Parathyroid adenoma (tissue), 2 donors: Measurements from ENCODE around the gene NCKAP1.

Experiments
- H2AFZ ChIP-seq: fragments of 300-600 bp; sonication (generic); one replicate; pipeline ENCODE4 v1.7.0; 2017; ENCODE audit warnings: antibody characterized with exemption, mild to moderate bottlenecking
- H3K27ac ChIP-seq: fragments of 300-600 bp; sonication (generic); one replicate; pipeline ENCODE4 v1.7.0; 2017
- H3K27me3 ChIP-seq: fragments of 300-600 bp; sonication (generic); one replicate; pipeline ENCODE4 v1.7.0; 2017; ENCODE audit warnings: low read length; ENCODE audit not compliant: control insufficient read depth, insufficient read depth
- H3K36me3 ChIP-seq: fragments of 300-600 bp; sonication (generic); one replicate; pipeline ENCODE4 v1.7.0; 2017; ENCODE audit warnings: low read length; ENCODE audit not compliant: control insufficient read depth, insufficient read depth
- H3K4me1 ChIP-seq: fragments of 300-600 bp; sonication (generic); one replicate; pipeline ENCODE4 v1.7.0; 2017; ENCODE audit warnings: control low read depth
- H3K4me2 ChIP-seq: fragments of 300-600 bp; sonication (generic); one replicate; pipeline ENCODE4 v1.7.0; 2017; ENCODE audit warnings: low read length
- H3K4me3 ChIP-seq: fragments of 300-600 bp; sonication (generic); one replicate; pipeline ENCODE4 v1.7.0; 2017; ENCODE audit warnings: low read depth, low read length
- H3K79me2 ChIP-seq: fragments of 300-600 bp; sonication (generic); one replicate; pipeline ENCODE4 v1.7.0; 2017; ENCODE audit warnings: control low read depth
- H3K9ac ChIP-seq: fragments of 300-600 bp; sonication (generic); one replicate; pipeline ENCODE4 v1.7.0; 2017; ENCODE audit warnings: mild to moderate bottlenecking
- H3K9me3 ChIP-seq: fragments of 300-600 bp; sonication (generic); one replicate; pipeline ENCODE4 v1.7.0; 2017; ENCODE audit warnings: low read length; ENCODE audit not compliant: control insufficient read depth
- CTCF ChIP-seq: fragments of 300-600 bp; sonication (generic); IDR thresholded peaks from one replicate; pipeline ENCODE4 v1.7.0; 2017; ENCODE audit warnings: antibody characterized with exemption, mild to moderate bottlenecking
- donor health status: primary hyperparathyroidism.

NCKAP1 gene

GRCh38 chr2:182929972-182930371 lies 108.3 kb downstream of the NCKAP1 start:
- TF ChIP-seq CTCF, result no peak
- H3K9me3 ChIP-seq, result no peaks in the 10 kb centered on the region
- H3K4me2 ChIP-seq, result no peak overlapping the region
- no peaks in the 10 kb centered on the region for H3K79me2 ChIP-seq
- no peak overlapping the region for H3K4me3 ChIP-seq
- no peaks in the 10 kb centered on the region for H3K4me1 ChIP-seq
- no peak overlapping the region for H2AFZ ChIP-seq
- H3K9ac ChIP-seq, result no peak overlapping the region
- H3K27ac ChIP-seq, result no peak overlapping the region
- no peaks in the 10 kb centered on the region for H3K36me3 ChIP-seq
- H3K27me3 ChIP-seq, result no peaks in the 10 kb centered on the region

GRCh38 chr2:182924306-182924705 lies 114.0 kb downstream of the NCKAP1 start:
- Histone ChIP-seq H3K4me1 (no peaks in the 10 kb centered on the region), H2AFZ (no peak overlapping the region), H3K4me3 (no peak overlapping the region), H3K79me2 (no peaks in the 10 kb centered on the region), H3K9ac (no peak overlapping the region), H3K27ac (no peak overlapping the region), H3K9me3 (no peaks in the 10 kb centered on the region), H3K4me2 (no peak overlapping the region), H3K27me3 (no peaks in the 10 kb centered on the region), H3K36me3 (no peaks in the 10 kb centered on the region)
- TF ChIP-seq CTCF, result no peak

- TF ChIP-seq CTCF, result no peak
- Histone ChIP-seq H3K79me2 (no peaks in the 10 kb centered on the region), H3K27me3 (no peaks in the 10 kb centered on the region), H3K9ac (no peak overlapping the region), H3K4me2 (no peak overlapping the region), H3K4me3 (no peak overlapping the region), H3K36me3 (no peaks in the 10 kb centered on the region), H3K4me1 (no peaks in the 10 kb centered on the region), H3K9me3 (no peaks in the 10 kb centered on the region), H3K27ac (no peak overlapping the region), H2AFZ (no peak overlapping the region)
These were observed 117.0 kb downstream of the NCKAP1 start for GRCh38 chr2:182921234-182921633.

- no peak overlapping the region for H3K27ac ChIP-seq
- H2AFZ ChIP-seq, result no peak overlapping the region
- no peaks in the 10 kb centered on the region for H3K9me3 ChIP-seq
- no peaks in the 10 kb centered on the region for H3K36me3 ChIP-seq
- TF ChIP-seq CTCF, result no peak
- no peak overlapping the region for H3K4me3 ChIP-seq
- no peaks in the 10 kb centered on the region for H3K27me3 ChIP-seq
- no peaks in the 10 kb centered on the region for H3K4me1 ChIP-seq
- no peaks in the 10 kb centered on the region for H3K79me2 ChIP-seq
- no peak overlapping the region for H3K4me2 ChIP-seq
- no peak overlapping the region for H3K9ac ChIP-seq
These were observed 117.6 kb downstream of the NCKAP1 start for GRCh38 chr2:182920631-182921056.

GRCh38 chr2:182920089-182920488 lies 118.2 kb downstream of the NCKAP1 start:
- H3K9me3 ChIP-seq, result no peaks in the 10 kb centered on the region
- H3K4me1 ChIP-seq, result no peaks in the 10 kb centered on the region
- TF ChIP-seq CTCF, result no peak
- no peak overlapping the region for H3K4me2 ChIP-seq
- no peak overlapping the region for H3K9ac ChIP-seq
- no peak overlapping the region for H3K27ac ChIP-seq
- H3K36me3 ChIP-seq, result no peaks in the 10 kb centered on the region
- no peak overlapping the region for H2AFZ ChIP-seq
- no peak overlapping the region for H3K4me3 ChIP-seq
- no peaks in the 10 kb centered on the region for H3K79me2 ChIP-seq
- no peaks in the 10 kb centered on the region for H3K27me3 ChIP-seq
